GM19372 (cell line): ENCODE measurements around the gene HELZ.
"Not testable (repeated sequence)": the region's sequence is repeated elsewhere in the genome, so short reads cannot be mapped to it uniquely, and the experiment has no call there.

Source experiments
- ATAC-seq: cut with Tn5 transposase; IDR thresholded peaks from one replicate; pipeline ENCODE4 v1.9.1; 2021; ENCODE audit warnings: mild to moderate bottlenecking, low read depth, moderate library complexity; ENCODE audit not compliant: unreplicated experiment

HELZ gene

DNA sequence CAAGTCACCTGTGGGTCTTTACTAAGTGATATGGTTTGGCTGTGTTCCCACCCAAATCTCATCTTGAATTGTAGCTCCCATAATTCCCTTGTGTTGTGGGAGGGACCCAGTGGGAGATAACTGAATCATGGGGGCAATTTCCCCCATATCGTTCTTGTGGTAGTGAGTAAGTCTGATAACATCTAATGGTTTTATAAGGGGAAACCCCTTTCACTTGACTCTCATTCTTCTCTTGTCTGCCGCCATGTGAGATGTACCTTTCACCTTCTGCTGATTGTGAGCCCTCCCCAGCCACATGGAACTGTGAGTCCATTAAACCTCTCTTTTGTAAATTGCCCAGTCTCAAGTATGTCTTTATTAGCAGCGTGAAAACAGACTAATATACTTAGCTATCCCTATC, 48.0 kb downstream of the HELZ start:
- not testable (repeated sequence) for ATAC-seq

DNA sequence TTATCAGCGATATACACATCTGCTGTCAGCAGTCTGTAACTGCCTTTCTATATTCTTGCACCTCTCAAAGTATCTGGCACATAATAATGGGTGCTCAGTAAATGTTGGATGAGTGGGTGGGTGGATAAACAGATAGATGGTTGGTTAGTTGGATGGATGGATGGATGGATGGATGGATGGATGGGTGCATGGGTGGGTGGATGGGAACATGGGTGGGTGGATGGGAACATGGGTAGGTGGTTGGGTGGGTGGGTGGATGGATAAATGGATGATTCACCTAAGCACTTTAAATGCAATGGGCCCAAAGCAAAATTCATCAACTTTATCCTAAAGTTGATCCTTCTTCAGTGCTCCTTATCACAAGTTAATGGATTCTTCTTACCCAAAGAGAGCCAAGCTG, 48.6 kb downstream of the HELZ start:
- ATAC-seq = no peak

DNA sequence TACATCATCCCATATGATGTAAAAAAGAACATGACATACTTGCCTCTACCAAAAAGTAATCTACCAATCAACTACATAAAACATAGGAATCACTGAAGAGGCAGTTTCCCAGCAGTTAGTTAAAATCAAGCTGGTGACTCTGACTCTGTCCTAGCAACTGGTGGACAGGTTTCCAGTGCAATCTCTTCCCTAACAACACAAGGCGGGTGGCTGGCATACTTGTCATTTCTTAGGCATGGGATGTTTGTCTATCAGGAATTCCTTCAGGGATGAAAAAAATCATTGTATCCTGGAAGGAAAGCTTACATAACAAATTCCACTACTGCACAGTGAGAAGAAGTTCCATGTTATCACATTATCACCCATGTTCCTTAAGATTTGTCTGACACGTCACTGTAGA, 50.9 kb downstream of the HELZ start:
- no peak for ATAC-seq

DNA sequence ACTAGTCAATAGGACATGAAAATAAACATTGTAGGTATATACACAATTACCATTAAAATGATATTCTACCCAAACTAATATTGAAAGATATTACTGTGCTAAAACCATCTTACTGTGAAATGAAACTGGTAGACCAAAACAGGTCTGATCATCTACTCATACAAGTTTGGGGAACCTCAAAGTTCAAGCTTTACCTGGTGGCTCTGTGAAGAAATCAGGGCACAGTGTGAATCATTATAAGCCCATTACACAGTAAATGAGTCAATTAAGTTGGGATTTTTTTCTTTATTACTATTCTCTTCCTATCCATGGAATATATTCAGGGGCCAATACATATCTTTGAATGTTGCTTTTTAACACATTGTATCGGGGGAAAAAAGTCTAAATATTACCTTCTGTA, 57.1 kb downstream of the HELZ start:
- ATAC-seq = no peak

DNA sequence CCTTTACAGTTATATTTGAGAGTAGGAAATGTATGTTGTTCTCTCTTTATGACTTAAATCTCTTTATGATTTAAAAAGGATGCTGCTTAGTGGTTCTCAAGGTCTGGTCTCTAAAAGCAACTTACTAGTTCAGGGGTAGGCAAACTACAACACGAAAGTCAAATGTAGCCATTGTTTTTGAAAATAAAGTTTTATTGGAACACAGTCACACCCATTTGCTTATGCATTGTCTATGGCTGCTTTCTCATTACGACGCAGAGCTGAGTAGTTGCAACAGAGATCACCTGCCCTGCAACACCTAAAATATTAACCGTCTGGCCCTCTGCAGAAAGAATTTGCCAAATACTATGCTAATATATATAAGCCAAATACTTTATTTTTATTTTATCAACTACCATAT, 58.2 kb downstream of the HELZ start:
- no peak for ATAC-seq

GRCh38 chr17:67183531-67183930, 61.5 kb downstream of the HELZ start:
- no peak for ATAC-seq

GRCh38 chr17:67181825-67182224, 63.2 kb downstream of the HELZ start:
- ATAC-seq = no peak

DNA sequence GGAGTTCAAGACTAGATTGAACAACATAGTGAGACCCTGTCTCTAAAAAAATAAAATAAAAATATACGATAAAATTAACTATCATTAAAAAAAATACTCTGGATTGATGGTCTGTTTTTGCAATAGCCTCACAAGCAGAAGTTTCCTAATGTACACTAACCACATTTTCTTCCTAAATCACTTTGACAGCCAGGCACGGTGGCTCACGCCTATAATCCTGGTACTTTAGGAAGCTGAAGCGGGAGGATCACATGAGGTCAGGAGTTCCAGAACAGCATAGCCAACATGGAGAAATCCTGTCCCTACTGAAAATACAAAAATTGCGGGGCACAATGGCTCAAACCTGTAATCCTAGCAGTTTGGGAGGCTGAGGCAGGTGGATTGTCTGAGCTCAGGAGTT, 64.7 kb downstream of the HELZ start:
- ATAC-seq = no peak

DNA sequence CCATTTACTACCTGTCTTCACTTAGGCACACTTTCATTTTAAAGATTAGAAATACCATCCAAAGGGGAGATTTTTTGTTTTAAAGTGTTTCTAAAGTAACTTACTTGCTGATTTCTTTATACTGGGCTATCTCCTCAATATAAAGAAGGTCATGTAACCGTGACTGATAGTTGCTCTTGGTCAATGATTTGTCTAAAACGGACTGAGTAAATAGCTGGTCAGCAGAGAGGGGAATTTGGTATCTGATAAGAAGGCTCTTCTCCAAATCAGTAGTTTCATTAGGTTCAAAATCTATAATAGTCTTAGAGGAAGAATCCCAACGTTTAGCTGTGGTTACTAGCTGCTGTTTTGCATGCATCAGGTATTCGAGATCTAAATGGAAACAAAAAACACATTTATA, 66.4 kb downstream of the HELZ start:
- ATAC-seq = no peak

GRCh38 chr17:67177732-67178131, 67.3 kb downstream of the HELZ start:
- ATAC-seq = no peak

DNA sequence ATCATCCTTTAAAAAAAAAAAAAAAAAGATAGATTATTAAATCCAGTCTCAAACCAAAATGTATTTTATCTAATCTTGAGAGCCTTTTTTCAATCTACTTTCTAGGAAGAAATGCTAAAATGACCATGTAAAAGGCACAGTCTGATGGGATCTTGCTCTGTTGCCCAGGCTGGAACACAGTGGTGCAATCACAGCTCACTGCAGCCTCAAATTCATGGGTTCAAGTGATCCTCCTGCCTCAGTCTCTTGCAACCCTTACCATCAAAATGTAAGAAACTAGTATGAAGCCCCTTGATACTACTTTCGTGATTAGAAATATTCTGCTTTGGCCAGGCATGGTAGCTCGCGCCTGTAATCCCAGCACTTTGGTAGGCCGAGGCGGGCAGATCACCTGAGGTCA, 70.8 kb downstream of the HELZ start:
- ATAC-seq = no peak

- peak; percentile 98 for ATAC-seq
Observed at GRCh38 chr17:67171560-67171959, 73.4 kb downstream of the HELZ start.

DNA sequence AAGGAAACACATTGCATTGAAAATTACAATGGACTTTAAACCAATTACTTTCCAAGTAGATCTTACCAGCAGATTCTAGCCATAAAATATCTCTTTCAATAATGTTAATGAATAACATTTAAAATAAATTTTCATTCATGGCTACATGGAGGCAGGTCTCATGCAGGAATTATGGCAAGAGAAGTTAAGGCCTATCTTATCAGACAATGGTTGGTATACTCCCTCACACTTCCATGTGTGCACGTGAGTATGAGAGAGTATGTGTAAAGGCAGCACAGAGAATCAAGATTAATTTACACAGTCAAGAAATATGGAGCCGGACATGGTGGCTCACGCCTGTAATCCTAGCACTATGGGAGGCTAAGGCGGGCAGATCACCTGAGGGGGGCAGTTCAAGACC, 76.5 kb downstream of the HELZ start:
- ATAC-seq = no peak

DNA sequence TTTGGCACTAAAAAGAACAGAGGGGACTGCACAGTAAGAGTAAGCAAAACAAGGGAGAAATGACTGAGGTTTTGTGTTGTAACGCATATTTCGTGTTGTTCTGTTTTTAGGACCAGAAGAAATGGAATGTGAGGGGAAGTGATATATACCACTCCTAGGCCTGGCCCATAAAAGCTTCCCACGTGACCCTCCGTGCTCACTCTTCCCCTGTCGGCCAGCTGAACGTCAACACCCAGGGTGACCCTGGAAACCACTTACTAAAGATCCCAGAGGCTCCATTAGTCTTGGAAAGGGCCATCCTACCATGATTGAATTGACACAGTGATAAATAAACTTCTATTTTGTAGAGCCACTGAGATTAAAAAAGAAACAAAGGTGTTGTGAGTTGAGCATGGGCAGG, 79.8 kb downstream of the HELZ start:
- no peak for ATAC-seq

GRCh38 chr17:67164302-67164701, 80.7 kb downstream of the HELZ start:
- no peak for ATAC-seq

GRCh38 chr17:67162771-67163170, 82.2 kb downstream of the HELZ start:
- no peak for ATAC-seq

DNA sequence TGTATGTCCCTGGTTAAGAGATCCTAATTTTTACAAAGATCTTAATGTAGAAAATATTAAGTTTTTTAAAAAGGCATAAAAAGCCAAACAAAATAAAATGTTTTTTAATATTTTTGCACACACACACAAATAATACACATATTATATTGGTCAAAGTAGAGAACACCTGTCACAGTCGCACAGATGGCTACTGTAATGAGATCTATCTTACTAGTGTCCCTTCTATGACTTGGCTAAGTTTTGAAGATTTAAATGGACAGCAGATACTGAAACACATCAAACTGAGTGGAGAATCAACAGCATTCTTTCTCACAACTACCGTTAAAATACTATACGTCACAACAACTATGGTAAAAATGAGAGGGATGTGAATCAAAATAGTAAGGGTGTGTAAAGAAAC, 83.4 kb downstream of the HELZ start:
- no peak for ATAC-seq

- no peak for ATAC-seq
Observed at GRCh38 chr17:67160791-67161190, 84.2 kb downstream of the HELZ start.

- no peak for ATAC-seq
Observed at GRCh38 chr17:67157732-67158639, 87.0 kb downstream of the HELZ start.

GRCh38 chr17:67156269-67157199, 88.5 kb downstream of the HELZ start:
- no peak for ATAC-seq

DNA sequence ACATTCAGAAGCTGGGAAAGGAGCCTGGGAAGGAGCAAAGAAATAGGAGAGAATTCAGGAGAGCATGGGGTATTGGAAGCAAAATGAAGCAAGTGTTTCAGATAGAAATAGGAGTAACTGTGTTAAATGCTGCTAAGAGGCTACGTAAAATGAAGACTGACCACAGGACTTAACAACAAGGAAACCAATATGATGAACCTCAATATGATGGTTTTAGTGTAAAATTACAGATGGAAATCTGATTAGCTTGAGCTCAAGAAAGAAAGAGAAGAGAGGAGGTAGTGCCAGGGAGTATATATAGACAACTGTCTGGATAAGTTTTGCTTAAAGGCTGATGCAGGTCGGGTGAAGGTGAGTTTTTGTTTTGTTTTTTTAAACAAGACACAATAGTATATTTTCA, 92.2 kb downstream of the HELZ start:
- no peak for ATAC-seq
